HG03139 (cell line): Measurements from ENCODE around the gene ABHD2.

Source experiments
- ATAC-seq: cut with Tn5 transposase; IDR thresholded peaks from one replicate; pipeline ENCODE4 v1.9.1; 2021; ENCODE audit not compliant: unreplicated experiment

ABHD2 gene

DNA sequence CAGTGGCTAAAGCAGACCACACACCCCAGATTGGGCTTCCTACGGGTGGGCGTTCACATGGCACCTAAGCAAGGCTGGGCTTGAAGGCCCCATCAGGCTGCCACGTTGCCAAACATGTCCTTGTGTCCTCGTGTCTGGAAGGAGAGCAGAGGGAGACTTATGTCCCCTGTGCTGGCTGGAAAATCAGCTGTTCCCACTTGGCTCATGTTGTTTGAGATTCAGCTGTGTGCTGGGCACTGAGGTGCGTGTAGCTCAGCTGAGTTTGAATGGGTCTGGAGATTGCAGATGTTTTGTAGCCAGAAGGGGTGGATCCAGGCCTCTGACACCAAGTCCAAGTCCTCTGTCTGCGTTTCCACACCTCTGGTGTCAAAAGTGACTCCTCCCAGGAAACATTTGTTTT, 98.5 kb downstream of the ABHD2 start:
- ATAC-seq = no peak

DNA sequence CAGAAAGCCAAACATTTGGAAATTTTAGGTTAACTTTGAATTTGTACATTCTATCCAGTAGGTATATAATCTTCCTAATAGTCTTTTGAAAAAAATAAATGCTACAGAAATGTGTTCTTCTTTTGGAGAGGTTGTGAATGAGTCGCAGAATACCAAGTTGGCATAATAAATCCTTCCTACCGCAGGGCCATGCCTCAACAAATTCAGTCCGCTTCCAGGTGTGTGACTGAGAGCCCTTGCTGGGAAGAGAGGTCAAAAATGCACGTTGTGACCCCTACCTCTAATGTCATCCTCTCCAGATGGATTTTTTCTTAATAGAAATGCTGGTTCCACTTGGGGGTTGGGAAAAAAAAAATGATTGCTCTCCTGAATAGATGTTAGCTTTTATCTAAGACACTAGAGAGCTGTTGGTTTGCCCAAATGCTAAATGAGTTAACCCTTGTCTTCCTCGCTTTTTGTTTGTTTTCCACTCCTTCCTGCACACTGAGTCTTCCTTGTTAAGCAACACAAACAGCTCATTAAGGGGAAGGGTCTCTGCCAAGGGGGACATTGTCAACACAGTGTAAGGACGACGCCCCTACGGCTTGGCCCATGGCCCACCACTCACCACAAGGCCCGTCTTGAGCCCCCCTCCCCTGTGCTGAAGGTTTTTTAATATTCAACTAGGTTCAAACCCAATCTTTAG, 99.2 kb downstream of the ABHD2 start:
- no peak for ATAC-seq

GRCh38 chr15:89187986-89188514, 99.8 kb downstream of the ABHD2 start:
- no peak for ATAC-seq

DNA sequence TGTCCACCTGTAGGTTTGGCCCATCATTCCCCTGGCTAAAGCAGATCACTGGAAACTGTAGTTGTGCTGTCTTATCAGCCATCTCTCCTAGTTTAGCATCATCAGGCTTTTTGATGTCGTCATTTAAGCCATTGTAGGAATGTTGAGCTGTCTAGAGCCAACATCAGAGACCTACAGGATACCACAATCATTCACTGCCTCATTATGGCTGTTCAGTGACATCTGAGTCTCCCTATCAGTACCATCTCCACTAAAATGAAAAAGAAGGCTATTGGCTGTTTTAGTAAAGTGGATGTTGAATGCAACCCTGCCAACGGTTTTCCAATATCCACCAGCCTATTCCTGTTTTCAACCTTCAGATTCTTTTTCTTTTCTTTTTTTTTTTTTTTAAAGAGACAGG, 103.9 kb downstream of the ABHD2 start:
- no peak for ATAC-seq

DNA sequence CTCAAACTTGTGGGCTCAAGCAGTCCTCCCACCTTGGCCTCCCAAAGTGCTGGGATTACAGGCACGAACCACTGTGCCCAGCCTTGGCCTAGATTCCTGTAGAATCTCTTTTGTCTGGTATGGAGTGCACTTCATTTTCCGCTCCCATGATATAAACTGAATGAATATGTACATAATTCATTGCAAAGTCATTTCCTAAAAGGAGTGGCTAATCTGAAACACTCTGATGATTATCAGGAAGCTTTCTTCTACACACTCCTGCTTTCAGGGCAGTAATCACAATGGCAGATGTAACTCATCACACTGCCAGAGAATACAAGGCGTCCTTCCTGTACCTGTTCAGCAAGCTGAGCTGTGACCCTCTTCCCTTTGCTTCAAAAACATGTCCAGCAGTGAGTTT, 104.5 kb downstream of the ABHD2 start:
- no peak for ATAC-seq

DNA sequence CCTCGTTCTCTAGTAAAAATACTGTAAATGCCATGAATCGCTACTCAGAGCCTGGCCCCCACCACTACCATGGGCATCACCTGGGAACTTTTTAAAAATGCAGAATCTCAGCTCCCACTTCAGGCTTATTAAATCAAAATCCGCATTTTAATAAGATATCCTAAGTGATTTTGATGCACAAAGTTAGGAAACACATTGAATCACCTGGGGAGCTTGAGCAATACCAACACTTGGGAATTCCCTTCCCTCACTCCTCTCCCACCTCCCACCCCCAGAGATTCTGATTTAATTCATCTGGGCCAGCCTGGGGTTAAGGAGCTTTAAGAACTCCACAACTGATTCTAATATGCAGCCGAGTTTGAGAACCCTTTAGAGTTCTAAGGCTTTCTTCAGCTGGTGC, 106.4 kb downstream of the ABHD2 start:
- ATAC-seq = no peak

- no peak for ATAC-seq
These were observed 107.6 kb downstream of the ABHD2 start for GRCh38 chr15:89195836-89196235.

- no peak for ATAC-seq
These were observed 108.0 kb downstream of the ABHD2 start for GRCh38 chr15:89196241-89196640.

DNA sequence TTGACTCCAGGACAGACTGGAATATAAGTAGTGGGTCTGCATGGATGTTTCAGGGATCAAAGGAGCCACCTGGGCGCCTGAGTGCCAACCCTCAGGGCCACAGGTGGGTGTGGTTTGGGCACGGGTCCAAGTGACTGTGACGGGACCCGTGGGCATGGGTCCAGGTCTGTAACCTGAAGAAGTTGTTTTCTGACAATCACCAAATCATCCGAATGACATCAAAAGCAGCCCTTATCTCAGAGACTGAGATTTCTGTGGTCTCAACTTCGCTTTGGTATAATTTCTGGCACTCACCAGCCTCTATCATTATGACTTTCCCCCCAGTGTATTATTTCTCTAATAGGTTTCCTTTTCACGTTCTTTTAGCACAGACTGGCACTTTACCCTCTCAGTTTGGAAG, 108.7 kb downstream of the ABHD2 start:
- no peak for ATAC-seq

DNA sequence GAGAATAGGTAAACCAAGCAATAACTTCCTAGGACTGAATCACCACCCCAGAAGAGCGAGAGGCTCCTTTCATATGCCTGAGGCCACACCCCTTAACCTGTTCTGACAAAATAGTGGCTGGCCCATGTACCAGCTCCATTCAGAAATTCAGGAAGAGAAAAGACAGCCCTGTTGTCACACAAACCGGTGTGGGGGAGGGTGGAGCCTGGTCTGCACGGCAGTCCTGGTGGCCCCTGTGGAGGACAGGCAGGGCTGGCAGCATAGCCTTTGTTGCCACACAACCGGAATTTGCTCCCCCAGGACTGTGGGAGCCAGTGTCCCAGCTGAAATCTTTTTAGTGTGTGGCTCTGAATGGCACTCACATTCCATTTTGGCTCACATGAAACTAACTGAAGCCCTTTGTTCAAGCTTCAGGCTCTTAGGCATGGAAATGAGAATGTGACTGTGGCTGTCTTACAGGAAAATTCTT, 109.3 kb downstream of the ABHD2 start:
- ATAC-seq = no peak

DNA sequence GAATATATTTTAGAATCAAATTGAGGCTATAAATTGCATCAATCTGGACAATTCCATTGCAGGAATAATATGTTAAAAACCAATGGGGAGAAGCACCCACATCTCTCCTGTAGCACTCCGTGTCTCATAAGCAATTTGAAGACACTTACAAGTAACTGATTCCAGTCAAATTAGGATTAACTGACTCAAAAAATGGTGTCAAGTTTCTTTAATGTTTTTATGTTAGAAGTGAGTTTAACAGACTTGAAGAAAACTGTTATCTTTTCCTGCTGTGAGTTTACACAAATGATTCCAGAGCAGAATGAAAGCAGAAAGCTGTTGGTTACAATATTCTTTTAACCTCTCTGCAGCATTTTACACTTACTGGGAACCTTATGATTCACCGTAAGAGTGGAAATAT, 109.9 kb downstream of the ABHD2 start:
- no peak for ATAC-seq

DNA sequence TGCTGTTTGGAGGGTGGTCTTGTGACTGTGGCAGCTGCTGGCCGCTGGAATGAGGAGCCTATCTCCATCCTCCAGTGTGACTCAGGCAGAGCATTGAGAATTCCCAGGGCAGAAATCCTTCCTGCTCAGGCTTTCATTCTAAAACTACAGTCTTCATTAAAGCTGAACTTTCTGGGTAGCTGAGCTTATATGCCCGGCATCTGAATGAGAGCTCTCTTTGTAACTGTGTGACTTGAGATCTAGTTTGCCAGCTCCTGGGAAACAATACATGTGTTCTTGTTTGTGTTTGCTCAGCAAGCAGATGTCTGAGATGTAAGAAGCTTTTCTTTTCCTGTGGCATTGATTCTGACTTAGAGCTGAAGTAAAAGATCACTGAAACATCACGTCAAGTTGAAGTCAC, 110.7 kb downstream of the ABHD2 start:
- ATAC-seq = no peak

- no peak for ATAC-seq
These were observed 111.5 kb downstream of the ABHD2 start for GRCh38 chr15:89199746-89200145.

- ATAC-seq = no peak
These were observed 111.9 kb downstream of the ABHD2 start for GRCh38 chr15:89200182-89200581.

- no peak for ATAC-seq
These were observed 113.3 kb downstream of the ABHD2 start for GRCh38 chr15:89201465-89202005.

DNA sequence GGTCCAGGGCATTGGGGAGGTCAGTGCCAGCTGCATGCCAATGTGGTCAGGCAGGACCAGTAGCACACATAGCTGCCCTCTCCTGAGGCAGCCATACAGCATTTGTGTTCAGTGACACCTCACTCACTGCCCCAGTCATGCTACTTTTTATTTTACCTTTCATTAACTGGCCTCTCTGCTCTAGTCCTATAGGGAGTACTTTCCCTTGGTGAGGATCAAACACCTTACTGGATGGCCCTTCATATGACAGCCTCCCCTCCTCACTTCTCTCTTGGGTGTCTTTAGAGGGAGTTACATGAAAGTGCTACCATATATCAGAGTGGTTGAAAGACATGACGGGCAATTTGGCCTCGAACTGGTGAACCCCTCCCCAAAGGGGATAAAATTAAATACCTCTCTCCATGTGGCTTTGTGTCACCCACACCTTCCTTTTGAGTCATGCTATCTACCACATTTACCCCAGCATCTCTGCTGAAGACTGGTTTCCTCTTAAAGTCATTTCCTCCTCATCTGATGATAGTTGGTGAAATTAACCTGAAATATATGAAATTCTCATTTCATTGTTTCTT, 115.5 kb downstream of the ABHD2 start:
- ATAC-seq = no peak

DNA sequence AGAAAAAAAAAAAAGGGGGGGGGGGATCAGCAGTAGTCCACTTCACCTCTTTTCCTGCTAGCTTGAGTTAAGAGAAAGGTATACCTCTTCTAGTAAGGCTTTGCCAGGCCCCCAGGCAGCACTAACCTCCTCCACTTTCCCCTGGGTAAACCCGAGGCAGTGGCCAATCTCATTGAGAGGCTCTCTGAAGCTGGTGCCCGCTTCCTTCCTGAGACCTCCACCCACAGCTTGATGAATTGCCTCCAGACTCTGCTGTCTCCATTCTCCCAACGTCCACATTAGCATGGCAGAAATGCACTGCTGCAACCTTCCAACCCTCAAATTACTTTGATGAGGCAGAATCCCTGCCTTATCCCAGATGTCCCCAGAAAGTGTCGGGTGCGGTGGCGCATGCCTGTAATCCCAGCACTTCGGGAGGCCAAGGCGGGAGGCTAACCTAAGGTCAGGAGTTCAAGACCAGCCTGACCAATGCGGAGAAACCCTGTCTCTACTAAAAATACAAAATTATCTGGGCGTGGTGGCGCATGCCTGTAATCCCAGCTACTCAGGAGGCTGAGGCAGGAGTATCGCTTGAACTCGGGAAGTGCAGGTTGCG, 117.8 kb downstream of the ABHD2 start:
- no peak for ATAC-seq

GRCh38 chr15:89206908-89207331, 118.7 kb downstream of the ABHD2 start:
- ATAC-seq = peak; percentile 92

GRCh38 chr15:89208256-89208655, 120.0 kb downstream of the ABHD2 start:
- no peak for ATAC-seq

DNA sequence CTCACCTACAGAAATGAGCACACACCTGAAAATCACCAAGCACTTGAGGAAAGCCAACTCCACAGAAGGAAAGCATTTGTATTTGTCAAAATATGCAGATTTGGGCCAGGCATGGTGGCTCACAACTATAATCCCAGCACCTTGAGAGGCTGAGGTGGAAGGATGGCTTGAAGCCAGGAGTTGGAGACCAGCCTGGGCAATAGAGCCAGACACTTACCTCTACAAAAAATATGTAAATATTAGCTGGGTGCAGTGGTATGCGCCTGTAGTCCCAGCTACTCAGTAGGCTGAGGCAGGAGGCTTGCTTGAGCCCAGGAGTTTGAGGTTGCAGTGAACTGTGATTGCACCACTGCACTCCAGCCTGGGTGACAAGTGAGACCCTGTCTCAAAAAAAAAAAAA, 120.8 kb downstream of the ABHD2 start:
- no peak for ATAC-seq

DNA sequence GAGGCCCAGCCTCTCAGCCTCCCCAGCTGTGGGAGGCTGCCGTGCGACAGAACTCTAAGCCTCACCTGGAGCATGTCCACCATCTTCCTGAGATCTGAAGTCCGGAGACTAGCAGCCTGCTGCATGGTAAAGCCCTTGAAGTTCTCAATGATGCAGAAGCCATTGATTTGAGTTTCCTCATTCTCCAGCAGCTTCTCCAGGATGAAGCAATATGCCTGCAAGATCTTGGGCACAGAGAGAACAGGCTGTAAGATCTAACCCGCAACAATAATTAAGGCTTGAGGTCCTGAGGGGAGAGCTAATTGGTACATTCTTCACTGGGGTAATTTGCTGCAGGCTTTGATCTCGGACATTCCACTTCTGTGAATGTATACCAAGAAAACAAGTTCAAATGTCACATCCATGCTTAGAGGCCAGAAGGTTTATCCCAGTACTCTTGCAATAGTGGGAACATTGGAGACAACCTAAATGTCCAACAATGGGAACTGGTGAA, 123.5 kb downstream of the ABHD2 start:
- no peak for ATAC-seq

- no peak for ATAC-seq
These were observed 127.4 kb downstream of the ABHD2 start for GRCh38 chr15:89215627-89216026.
